Measurements from ENCODE around the gene ARF6.

- TF ChIP-seq CTCF (IDR thresholded peaks at IDR 0.05) (no peak), POLR2A (IDR thresholded peaks at IDR 0.05) (no peak)
These were observed 16.1 kb downstream of the ARF6 start for GRCh38 chr14:49909016-49909415.
